ENCODE data around the gene RASA4.
"Not testable (repeated sequence)": the region's sequence is repeated elsewhere in the genome, so short reads cannot be mapped to it uniquely, and the experiment has no call there.

GRCh38 chr7:102540604-102541003 lies 76.0 kb downstream of the RASA4 start:
- TF ChIP-seq CTCF (IDR thresholded peaks at IDR 0.05 in 8 of 11, conservative IDR thresholded peaks at IDR 0.05 in 3 of 11); POLR2A (IDR thresholded peaks at IDR 0.05): not testable (repeated sequence)
